ENCODE data around the gene VEGFA. TPM values are rescaled to one million over a fixed set of nuclear protein-coding genes. Genes with fewer than 3 reads are reported as not detected.

VEGFA gene
- total RNA-seq, 1 donor from 2014 or later = 231 TPM

- H3K27ac ChIP-seq = no peak overlapping the region
- ATAC-seq (no peak), DNase-seq (no peak)
- peaks cover 15% of the 10 kb centered on the region for H3K4me1 ChIP-seq
- no peaks in the 10 kb centered on the region for H3K36me3 ChIP-seq
- intact Hi-C loops (cut with DNase I) = loop anchor here (5.0 to 10.0 kb wide), 2 partner anchors 104 to 308 kb away; no protein-coding TSS in a partner anchor
- H3K4me3 ChIP-seq = no peak overlapping the region
- H3K9me3 ChIP-seq = no peaks in the 10 kb centered on the region
- no peaks in the 10 kb centered on the region for H3K27me3 ChIP-seq
- TF ChIP-seq CTCF (IDR thresholded peaks at IDR 0.05) = no peak
These were observed 957 bp upstream of the VEGFA start for GRCh38 chr6:43768983-43769525.

- peak; percentile 45 for ATAC-seq
- intact Hi-C loops (cut with DNase I) = no loop called here
- H3K4me1 ChIP-seq = peaks cover 30% of the 10 kb centered on the region
These were observed 580 bp downstream of the VEGFA start for GRCh38 chr6:43770372-43771209.

GRCh38 chr6:43771210-43771857 lies 1.3 kb downstream of the VEGFA start:
- intact Hi-C loops (cut with DNase I) = no loop called here
- H3K27me3 ChIP-seq = no peaks in the 10 kb centered on the region
- peak; percentile 41 for ATAC-seq
- peak overlapping the region; percentile 88 for H3K27ac ChIP-seq
- no peaks in the 10 kb centered on the region for H3K9me3 ChIP-seq
- H3K4me1 ChIP-seq = peaks cover 34% of the 10 kb centered on the region
- no peak for TF ChIP-seq CTCF (IDR thresholded peaks at IDR 0.05)
- DNase-seq = peak; percentile 90
- no peaks in the 10 kb centered on the region for H3K36me3 ChIP-seq
- H3K4me3 ChIP-seq = peak overlapping the region; percentile 81

More at GRCh38 chr6:43770372-43771209, 580 bp downstream of the VEGFA start:
- Histone ChIP-seq H3K27ac (peak overlapping the region; percentile 88), H3K36me3 (no peaks in the 10 kb centered on the region), H3K9me3 (no peaks in the 10 kb centered on the region), H3K4me3 (peak overlapping the region; percentile 81), H3K27me3 (no peaks in the 10 kb centered on the region)
- TF ChIP-seq CTCF (IDR thresholded peaks at IDR 0.05) = no peak
- DNase-seq = peak; percentile 90

- TF ChIP-seq CTCF (IDR thresholded peaks at IDR 0.05) = no peak
- Histone ChIP-seq H3K9me3 (no peaks in the 10 kb centered on the region), H3K4me1 (peaks cover 35% of the 10 kb centered on the region), H3K27ac (peak overlapping the region; percentile 88), H3K4me3 (peak overlapping the region; percentile 81), H3K27me3 (no peaks in the 10 kb centered on the region), H3K36me3 (peaks cover under 1% of the 10 kb centered on the region)
- intact Hi-C loops (cut with DNase I) = no loop called here
- ATAC-seq (peak; percentile 48), DNase-seq (peak; percentile 90)
These were observed 2.1 kb downstream of the VEGFA start for GRCh38 chr6:43771858-43772680.

GRCh38 chr6:43772681-43773049 lies 2.7 kb downstream of the VEGFA start:
- Histone ChIP-seq H3K36me3 (peaks cover 7% of the 10 kb centered on the region), H3K4me1 (peaks cover 35% of the 10 kb centered on the region), H3K9me3 (no peaks in the 10 kb centered on the region), H3K27ac (peak overlapping the region; percentile 88), H3K27me3 (no peaks in the 10 kb centered on the region), H3K4me3 (peak overlapping the region; percentile 81)
- no peak for ATAC-seq
- intact Hi-C loops (cut with DNase I) = no loop called here
- TF ChIP-seq CTCF (IDR thresholded peaks at IDR 0.05) = no peak
- DNase-seq = no peak

Data from upper lobe of right lung (tissue), 1 donor.